Fibroblast of lung (primary cell): ENCODE results near the gene ERCC1.

ENCODE experiments used
- EZH2 ChIP-seq: IDR thresholded peaks from 2 replicates; pipeline ENCODE4 v1.5.1; 2012; ENCODE audit warnings: low read length, control low read depth, mild to moderate bottlenecking; ENCODE audit errors: missing control alignments
- TF ChIP-seq, protein P1 (sequence below), 2 donors: IDR thresholded peaks in 1 of 2; conservative IDR thresholded peaks in 1 of 2; 1 replicate in 1 of 2; 2 replicates in 1 of 2; pipeline ENCODE4 v1.5.1; 2011 to 2012; ENCODE audit warnings: low read length in 2 of 2, control low read depth in 1 of 2, inconsistent platforms in 1 of 2, low read depth in 1 of 2, mild to moderate bottlenecking in 1 of 2

GRCh38 chr19:45382426-45382825 is 41.3 kb downstream of the ERCC1 start:
- TF ChIP-seq, protein P1, sequence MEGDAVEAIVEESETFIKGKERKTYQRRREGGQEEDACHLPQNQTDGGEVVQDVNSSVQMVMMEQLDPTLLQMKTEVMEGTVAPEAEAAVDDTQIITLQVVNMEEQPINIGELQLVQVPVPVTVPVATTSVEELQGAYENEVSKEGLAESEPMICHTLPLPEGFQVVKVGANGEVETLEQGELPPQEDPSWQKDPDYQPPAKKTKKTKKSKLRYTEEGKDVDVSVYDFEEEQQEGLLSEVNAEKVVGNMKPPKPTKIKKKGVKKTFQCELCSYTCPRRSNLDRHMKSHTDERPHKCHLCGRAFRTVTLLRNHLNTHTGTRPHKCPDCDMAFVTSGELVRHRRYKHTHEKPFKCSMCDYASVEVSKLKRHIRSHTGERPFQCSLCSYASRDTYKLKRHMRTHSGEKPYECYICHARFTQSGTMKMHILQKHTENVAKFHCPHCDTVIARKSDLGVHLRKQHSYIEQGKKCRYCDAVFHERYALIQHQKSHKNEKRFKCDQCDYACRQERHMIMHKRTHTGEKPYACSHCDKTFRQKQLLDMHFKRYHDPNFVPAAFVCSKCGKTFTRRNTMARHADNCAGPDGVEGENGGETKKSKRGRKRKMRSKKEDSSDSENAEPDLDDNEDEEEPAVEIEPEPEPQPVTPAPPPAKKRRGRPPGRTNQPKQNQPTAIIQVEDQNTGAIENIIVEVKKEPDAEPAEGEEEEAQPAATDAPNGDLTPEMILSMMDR (conservative IDR thresholded peaks at IDR 0.05 in 1 of 2, IDR thresholded peaks at IDR 0.05 in 1 of 2; ENCODE audit: low read depth in 1 of 2, low read length in 2 of 2): no peak
- no peak for TF ChIP-seq EZH2
